Measurements from ENCODE around the gene ZNF93.
A peak's percentile ranks its signal among the peaks of the same experiment; 100 is the strongest.
"Not testable (repeated sequence)": the region's sequence is repeated elsewhere in the genome, so short reads cannot be mapped to it uniquely, and the experiment has no call there.

Gene ZNF93

DNA sequence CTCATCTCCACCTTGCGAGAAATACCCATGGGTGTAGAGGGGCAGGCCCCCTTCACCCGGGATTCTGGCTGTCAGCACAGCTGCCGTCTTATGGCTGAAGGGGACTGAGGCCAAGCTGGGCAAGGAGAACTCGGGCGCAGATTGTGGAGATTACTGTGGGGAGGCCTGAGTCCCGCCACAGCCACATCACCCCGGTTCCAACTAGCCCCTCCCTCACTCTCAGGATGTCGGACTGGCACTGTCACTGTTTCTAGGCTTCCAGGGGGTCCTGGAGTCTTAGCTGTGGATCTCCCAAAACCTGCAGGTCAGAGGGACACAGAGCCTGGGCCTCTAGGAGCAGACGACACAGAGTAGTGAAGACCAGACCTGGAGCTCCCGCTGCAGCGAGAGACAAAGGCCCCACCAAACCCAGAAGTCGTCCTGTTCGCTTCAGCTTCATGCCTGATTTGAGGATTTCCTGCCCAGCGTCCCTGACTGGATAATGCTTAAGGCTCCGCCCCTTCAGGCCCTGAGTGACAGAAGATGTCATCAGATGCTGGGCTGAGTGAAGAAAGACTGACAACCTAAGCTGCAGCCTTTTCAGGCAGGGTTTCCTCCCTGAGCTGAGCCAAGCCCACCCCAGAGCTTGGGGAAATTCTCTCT, 55.8 kb downstream of the ZNF93 start:
- H3K4me3 Mint-ChIP-seq: no peak overlapping the region
- ATAC-seq (replicated peaks) (no peak), DNase-seq (no peak)
- H3K27me3 Mint-ChIP-seq: no peaks in the 10 kb centered on the region
- no peaks in the 10 kb centered on the region for H3K36me3 Mint-ChIP-seq
- peaks cover 5 to 7% of the 10 kb centered on the region in 2 donors for H3K4me1 Mint-ChIP-seq
- H3K9me3 Mint-ChIP-seq: no peaks in the 10 kb centered on the region
- no peak overlapping the region for H3K27ac Mint-ChIP-seq

DNA sequence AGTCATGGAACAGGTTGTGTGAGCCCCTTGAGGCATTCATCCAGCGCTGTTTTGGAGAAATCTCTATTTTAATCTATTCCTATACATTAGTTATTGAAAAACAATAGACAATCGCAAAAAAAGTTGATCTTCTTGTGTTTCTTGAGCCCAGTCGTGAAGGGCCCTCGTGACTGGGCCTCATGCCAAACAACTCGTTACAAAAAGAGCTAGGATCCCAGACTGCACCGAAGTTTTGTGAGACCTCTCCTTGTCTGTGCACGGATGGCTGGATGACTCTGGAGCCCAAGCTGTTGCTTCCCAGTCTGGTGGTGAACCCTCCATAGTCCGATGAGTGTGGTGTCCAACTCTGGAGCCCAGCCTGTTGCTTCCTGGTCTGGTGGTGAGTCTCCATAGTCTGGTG, 57.0 kb downstream of the ZNF93 start:
- not testable (repeated sequence) for H3K36me3 Mint-ChIP-seq; DNase-seq; ATAC-seq (replicated peaks); H3K4me3 Mint-ChIP-seq; H3K27ac Mint-ChIP-seq; H3K4me1 Mint-ChIP-seq; H3K9me3 Mint-ChIP-seq; H3K27me3 Mint-ChIP-seq

DNA sequence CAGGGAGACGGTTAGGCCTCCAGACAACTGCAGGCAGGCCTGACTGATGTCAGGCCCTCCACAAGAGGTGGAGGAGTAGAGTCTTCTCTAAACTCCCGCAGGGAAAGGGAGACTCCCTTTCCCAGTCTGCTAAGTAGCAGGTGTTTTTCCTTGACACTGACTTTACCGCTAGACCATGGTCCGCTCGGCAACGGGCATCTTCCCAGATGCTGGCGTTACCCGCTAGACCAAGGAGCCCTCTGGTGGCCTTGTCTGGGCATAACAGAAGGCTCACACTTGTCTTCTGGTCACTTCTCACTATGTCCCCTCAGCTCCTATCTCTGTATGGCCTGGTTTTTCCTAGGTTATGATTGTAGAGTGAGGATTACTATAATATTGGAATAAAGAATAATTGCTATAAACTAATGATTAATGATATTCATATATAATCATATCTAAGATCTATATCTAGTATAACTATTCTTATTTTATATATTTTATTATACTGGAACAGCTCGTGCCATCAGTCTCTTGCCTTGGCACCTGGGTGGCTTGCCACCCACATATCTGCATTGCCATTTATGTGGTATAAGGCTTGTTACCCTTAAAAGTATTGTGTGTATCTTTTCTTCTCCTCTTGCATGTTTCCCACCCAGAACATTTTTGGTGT, 58.5 kb downstream of the ZNF93 start:
- not testable (repeated sequence) for H3K27me3 Mint-ChIP-seq; H3K36me3 Mint-ChIP-seq; ATAC-seq (replicated peaks); H3K9me3 Mint-ChIP-seq; H3K4me1 Mint-ChIP-seq; H3K27ac Mint-ChIP-seq
- peak; percentile 44 for DNase-seq
- H3K4me3 Mint-ChIP-seq: peak overlapping the region; percentile 23 to 66

GRCh38 chr19:19964416-19964815, 63.7 kb downstream of the ZNF93 start:
- H3K9me3 Mint-ChIP-seq: peaks cover 22 to 29% of the 10 kb centered on the region in 2 donors
- H3K4me3 Mint-ChIP-seq: no peak overlapping the region
- no peaks in the 10 kb centered on the region for H3K27me3 Mint-ChIP-seq
- H3K4me1 Mint-ChIP-seq: no peaks in the 10 kb centered on the region
- peaks cover 3 to 10% of the 10 kb centered on the region in 2 donors for H3K36me3 Mint-ChIP-seq
- H3K27ac Mint-ChIP-seq: no peak overlapping the region
- no peak for ATAC-seq (replicated peaks)
- no peak for DNase-seq

GRCh38 chr19:19966126-19966525, 65.4 kb downstream of the ZNF93 start:
- not testable (repeated sequence) for ATAC-seq (replicated peaks); DNase-seq; H3K4me3 Mint-ChIP-seq; H3K27me3 Mint-ChIP-seq; H3K27ac Mint-ChIP-seq; H3K4me1 Mint-ChIP-seq
- H3K9me3 Mint-ChIP-seq: peaks cover 32 to 34% of the 10 kb centered on the region in 2 donors
- H3K36me3 Mint-ChIP-seq: peaks cover 4 to 10% of the 10 kb centered on the region in 2 donors

GRCh38 chr19:19966862-19967261, 66.1 kb downstream of the ZNF93 start:
- no peak overlapping the region for H3K27ac Mint-ChIP-seq
- ATAC-seq (replicated peaks): no peak

More at GRCh38 chr19:19966862-19967261, 66.1 kb downstream of the ZNF93 start:
- Mint-ChIP-seq H3K4me3 (no peak overlapping the region), H3K36me3 (peaks cover 4 to 10% of the 10 kb centered on the region in 2 donors), H3K4me1 (no peaks in the 10 kb centered on the region), H3K27me3 (no peaks in the 10 kb centered on the region), H3K9me3 (peaks cover 32 to 35% of the 10 kb centered on the region in 2 donors)
- no peak for DNase-seq

Data from stimulated activated naive B cell treated with anti-CD40 and anti-IgM and Interleukin-4, amounts not matched to agents 10 μg/mL and 1 μg/mL and 100 μg/mL, for 72 hours (primary cell).